NB4 (cell line): ENCODE data around the gene CAMK2A.

Experiments
- DNase-seq: peaks from one replicate; pipeline ENCODE4 v3.0.0; 2010; ENCODE audit warnings: low read depth
- H3K4me3 ChIP-seq: one replicate; pipeline ENCODE4 v1.5.1; 2011; ENCODE audit warnings: mild to moderate bottlenecking, low read depth, low read length, moderate library complexity
- MAX ChIP-seq: IDR thresholded peaks from 2 replicates; pipeline ENCODE4 v1.6.1; 2011; ENCODE audit warnings: low read depth, low read length
- MYC ChIP-seq: IDR thresholded peaks from 2 replicates; pipeline ENCODE4 v1.6.1; 2011; ENCODE audit warnings: low read depth, low read length
- POLR2A ChIP-seq: IDR thresholded peaks from 2 replicates; pipeline ENCODE4 v1.6.1; 2011; ENCODE audit warnings: mild to moderate bottlenecking; ENCODE audit not compliant: insufficient read length; ENCODE audit errors: extremely low read depth
- TF ChIP-seq, protein P1 (sequence below): IDR thresholded peaks from one replicate; pipeline ENCODE4 v1.5.1; 2012; ENCODE audit warnings: low read depth, low read length

Gene CAMK2A

GRCh38 chr5:150186137-150186536 is 103.4 kb downstream of the CAMK2A start:
- H3K4me3 ChIP-seq, result no peak overlapping the region
- no peak for DNase-seq
- no peak for TF ChIP-seq MAX
- no peak for TF ChIP-seq POLR2A
- TF ChIP-seq MYC, result no peak
- TF ChIP-seq, protein P1, sequence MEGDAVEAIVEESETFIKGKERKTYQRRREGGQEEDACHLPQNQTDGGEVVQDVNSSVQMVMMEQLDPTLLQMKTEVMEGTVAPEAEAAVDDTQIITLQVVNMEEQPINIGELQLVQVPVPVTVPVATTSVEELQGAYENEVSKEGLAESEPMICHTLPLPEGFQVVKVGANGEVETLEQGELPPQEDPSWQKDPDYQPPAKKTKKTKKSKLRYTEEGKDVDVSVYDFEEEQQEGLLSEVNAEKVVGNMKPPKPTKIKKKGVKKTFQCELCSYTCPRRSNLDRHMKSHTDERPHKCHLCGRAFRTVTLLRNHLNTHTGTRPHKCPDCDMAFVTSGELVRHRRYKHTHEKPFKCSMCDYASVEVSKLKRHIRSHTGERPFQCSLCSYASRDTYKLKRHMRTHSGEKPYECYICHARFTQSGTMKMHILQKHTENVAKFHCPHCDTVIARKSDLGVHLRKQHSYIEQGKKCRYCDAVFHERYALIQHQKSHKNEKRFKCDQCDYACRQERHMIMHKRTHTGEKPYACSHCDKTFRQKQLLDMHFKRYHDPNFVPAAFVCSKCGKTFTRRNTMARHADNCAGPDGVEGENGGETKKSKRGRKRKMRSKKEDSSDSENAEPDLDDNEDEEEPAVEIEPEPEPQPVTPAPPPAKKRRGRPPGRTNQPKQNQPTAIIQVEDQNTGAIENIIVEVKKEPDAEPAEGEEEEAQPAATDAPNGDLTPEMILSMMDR, result no peak

DNA sequence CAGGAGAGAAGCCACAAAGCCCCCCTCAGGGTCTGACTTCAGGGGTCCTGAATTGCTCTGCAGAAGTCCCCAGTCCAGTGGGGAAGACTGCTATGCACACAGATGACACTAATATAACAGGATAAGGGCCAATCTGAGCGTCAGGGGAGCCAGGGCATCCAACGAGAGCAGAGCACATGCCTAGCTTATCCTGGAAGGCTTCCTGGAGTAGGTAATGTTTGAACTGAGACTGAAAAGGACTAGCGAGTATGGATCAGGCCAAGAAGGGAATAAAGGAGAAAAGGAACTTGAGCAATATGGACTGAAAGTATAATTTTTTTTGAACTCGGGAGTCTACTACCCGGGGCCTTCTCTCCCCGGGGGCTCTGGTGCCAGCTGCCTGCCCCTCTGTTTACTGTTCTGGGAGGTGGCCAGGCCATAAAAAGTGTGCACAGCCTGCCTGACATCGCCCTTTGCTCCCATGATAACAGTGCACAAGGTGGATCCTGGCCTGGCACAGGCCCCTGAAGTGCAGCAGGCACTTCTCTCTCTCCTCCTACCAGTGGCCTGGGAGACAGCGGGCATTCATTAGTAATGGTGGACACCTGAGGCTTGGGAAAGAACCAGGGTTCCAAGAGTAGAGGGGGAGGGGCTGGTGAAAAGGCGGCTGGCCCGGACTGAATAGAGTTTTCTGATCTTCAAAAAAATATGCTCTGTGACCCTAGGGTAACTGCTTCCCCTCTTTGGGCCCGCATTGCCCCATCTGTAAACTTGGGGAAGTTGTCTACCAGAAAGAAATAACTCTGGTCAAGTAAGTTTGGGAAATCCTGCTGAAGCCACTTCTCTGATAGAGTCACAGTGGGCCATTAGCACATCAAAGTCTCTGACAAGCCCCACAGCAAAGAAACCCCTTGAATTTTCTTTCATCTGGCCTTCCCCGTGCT is 104.3 kb downstream of the CAMK2A start:
- no peak overlapping the region for H3K4me3 ChIP-seq
- TF ChIP-seq MAX (no peak), MYC (no peak), POLR2A (no peak)
- TF ChIP-seq, protein P1, result no peak
- peak; percentile 42 for DNase-seq

DNA sequence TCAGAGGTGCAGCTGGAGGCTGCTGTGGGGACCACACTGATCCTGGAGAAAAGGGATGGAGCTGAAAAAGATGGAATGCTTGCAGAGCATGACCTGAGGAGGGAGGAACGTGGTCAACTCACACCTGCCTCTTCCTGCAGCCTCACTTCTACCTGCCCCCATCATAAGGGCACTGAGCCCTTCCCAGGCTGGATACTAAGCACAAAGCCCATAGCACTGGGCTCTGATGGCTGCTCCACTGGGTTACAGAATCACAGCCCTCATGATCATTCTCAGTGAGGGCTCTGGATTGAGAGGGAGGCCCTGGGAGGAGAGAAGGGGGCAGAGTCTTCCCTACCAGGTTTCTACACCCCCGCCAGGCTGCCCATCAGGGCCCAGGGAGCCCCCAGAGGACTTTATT is 105.6 kb downstream of the CAMK2A start:
- H3K4me3 ChIP-seq, result no peak overlapping the region
- TF ChIP-seq, protein P1, result no peak
- TF ChIP-seq MAX (no peak), MYC (no peak), POLR2A (no peak)
- no peak for DNase-seq

- no peak for TF ChIP-seq MAX
- no peak for TF ChIP-seq MYC
- H3K4me3 ChIP-seq, result no peak overlapping the region
These were observed 106.1 kb downstream of the CAMK2A start for GRCh38 chr5:150183436-150183835.

DNA sequence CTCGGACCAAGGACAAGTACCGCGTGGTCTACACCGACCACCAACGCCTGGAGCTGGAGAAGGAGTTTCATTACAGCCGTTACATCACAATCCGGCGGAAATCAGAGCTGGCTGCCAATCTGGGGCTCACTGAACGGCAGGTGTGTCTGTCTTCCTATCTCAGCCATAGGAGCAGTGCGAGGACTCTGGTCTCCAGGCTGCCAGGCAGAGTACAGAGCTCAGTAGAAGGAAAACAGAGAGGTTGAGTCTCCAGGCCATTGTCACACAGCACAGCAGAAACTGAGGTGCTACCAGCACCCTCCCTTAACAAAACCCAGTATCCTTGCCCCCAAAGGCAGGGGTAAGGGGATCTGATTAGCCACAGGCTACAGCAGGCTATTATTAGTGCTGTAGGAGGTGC is 106.8 kb downstream of the CAMK2A start:
- no peak overlapping the region for H3K4me3 ChIP-seq
- TF ChIP-seq MYC (no peak), POLR2A (no peak), MAX (no peak)
- TF ChIP-seq, protein P1, result no peak
- DNase-seq, result no peak

More at GRCh38 chr5:150183436-150183835, 106.1 kb downstream of the CAMK2A start:
- no peak for DNase-seq

GRCh38 chr5:150181766-150182545 is 107.6 kb downstream of the CAMK2A start:
- DNase-seq, result no peak

More at GRCh38 chr5:150181766-150182545, 107.6 kb downstream of the CAMK2A start:
- TF ChIP-seq MYC, result no peak
- TF ChIP-seq, protein P1, result no peak
- no peak for TF ChIP-seq POLR2A
- TF ChIP-seq MAX, result no peak
- no peak overlapping the region for H3K4me3 ChIP-seq
